Bronchial epithelial cell (primary cell): ENCODE data around the gene KIF3B. TPM values are rescaled to one million over a fixed set of nuclear protein-coding genes. Genes with fewer than 3 reads are reported as not detected.
"Not testable (repeated sequence)": the region's sequence is repeated elsewhere in the genome, so short reads cannot be mapped to it uniquely, and the experiment has no call there.

Experiments
- DNase-seq: peaks from one replicate; pipeline ENCODE4 v3.0.0-alpha.2; 2010; ENCODE audit warnings: low read depth
- FAIRE-seq: peaks from 2 replicates; lab custom pipeline; 2011; peaks lifted over from hg19 to GRCh38; lab: Jason Lieb, UNC
- H3K27me3 ChIP-seq: 2 replicates; pipeline ENCODE4 v1.5.1; 2011; ENCODE audit warnings: low read length; ENCODE audit not compliant: control insufficient read depth, insufficient read depth
- H3K36me3 ChIP-seq: 2 replicates; pipeline ENCODE4 v1.5.1; 2011; ENCODE audit warnings: low read length; ENCODE audit not compliant: control insufficient read depth, insufficient read depth
- H3K4me3 ChIP-seq: 2 replicates; pipeline ENCODE4 v1.5.1; 2011; ENCODE audit warnings: mild to moderate bottlenecking, low read depth, low read length, control low read depth
- CTCF ChIP-seq: IDR thresholded peaks from 2 replicates; pipeline ENCODE4 v1.5.1; 2011; ENCODE audit warnings: mild to moderate bottlenecking, moderate library complexity, low read length, control low read depth, inconsistent platforms; ENCODE audit not compliant: insufficient read depth, severe bottlenecking
- total RNA-seq: library from RNA; depleted of rRNA; stranded (reverse); fragments of >200 nt; gene quantifications from 2 replicates; pipeline ENCODE4 v1.2.1, GENCODE V29; 2014

KIF3B gene
- total RNA-seq, 1 donor from 2014 or later: 11.1 TPM

GRCh38 chr20:32285621-32286371, 8.3 kb downstream of the KIF3B start:
- Histone ChIP-seq H3K4me3 (no peak overlapping the region), H3K36me3 (no peaks in the 10 kb centered on the region), H3K27me3 (no peaks in the 10 kb centered on the region)
- no peak for TF ChIP-seq CTCF
- DNase-seq: no peak
- FAIRE-seq: no peak

- TF ChIP-seq CTCF: no peak
- Histone ChIP-seq H3K4me3 (no peak overlapping the region), H3K36me3 (no peaks in the 10 kb centered on the region), H3K27me3 (no peaks in the 10 kb centered on the region)
- DNase-seq: no peak
- no peak for FAIRE-seq
Observed at GRCh38 chr20:32287231-32287638, 9.8 kb downstream of the KIF3B start.

- Histone ChIP-seq H3K27me3 (no peaks in the 10 kb centered on the region), H3K4me3 (no peak overlapping the region), H3K36me3 (no peaks in the 10 kb centered on the region)
- no peak for FAIRE-seq
- no peak for TF ChIP-seq CTCF
- DNase-seq: no peak
Observed at GRCh38 chr20:32288225-32288849, 10.9 kb downstream of the KIF3B start.

GRCh38 chr20:32289299-32289660, 11.8 kb downstream of the KIF3B start:
- not testable (repeated sequence) for DNase-seq, H3K27me3 ChIP-seq, H3K4me3 ChIP-seq, FAIRE-seq, H3K36me3 ChIP-seq

- no peaks in the 10 kb centered on the region for H3K36me3 ChIP-seq
- no peak for TF ChIP-seq CTCF
- FAIRE-seq (no peak), DNase-seq (no peak)
- no peaks in the 10 kb centered on the region for H3K27me3 ChIP-seq
- no peak overlapping the region for H3K4me3 ChIP-seq
Observed at GRCh38 chr20:32289661-32290431, 12.4 kb downstream of the KIF3B start.

- H3K36me3 ChIP-seq: no peaks in the 10 kb centered on the region
- no peak for DNase-seq
- no peak for TF ChIP-seq CTCF
- H3K4me3 ChIP-seq: no peak overlapping the region
- H3K27me3 ChIP-seq: no peaks in the 10 kb centered on the region
- FAIRE-seq: no peak
Observed at GRCh38 chr20:32291166-32291565, 13.7 kb downstream of the KIF3B start.
